Measurements from ENCODE around the gene EVA1A.

DNA sequence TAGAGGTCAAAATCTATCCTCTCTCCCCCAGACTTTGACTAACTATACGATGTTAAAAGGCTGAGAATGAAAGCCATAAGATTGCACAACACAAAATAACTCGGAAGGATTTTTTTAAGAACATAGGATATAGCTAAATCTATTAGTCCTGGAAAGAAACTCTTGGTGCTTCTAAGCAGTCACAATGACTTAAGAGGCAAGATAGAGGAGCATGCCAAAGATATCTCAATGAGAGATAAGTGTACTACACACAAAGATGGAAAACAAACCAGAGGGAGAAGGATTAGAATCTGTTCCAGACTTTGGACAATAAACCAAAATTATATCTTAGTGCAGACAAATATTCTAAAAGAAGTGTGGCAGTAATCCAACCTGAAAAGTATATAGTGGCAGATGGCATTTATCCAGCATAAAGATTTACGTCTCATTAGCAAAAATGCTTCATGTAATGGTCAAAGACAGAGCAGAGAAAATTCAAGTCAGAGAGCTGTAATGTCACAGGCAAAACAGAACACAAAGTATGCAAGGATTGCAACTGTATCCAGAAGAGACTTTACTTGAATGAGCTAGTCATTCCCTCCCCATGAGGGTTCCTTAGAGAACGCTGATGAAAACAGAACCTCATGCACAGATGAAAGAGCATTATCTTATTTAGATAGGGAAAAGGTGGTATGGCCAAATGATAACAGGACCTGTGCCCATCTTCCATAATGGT is 28.8 kb upstream of the EVA1A start:
- TF ChIP-seq POLR2A (IDR thresholded peaks at IDR 0.05; ENCODE audit: low read depth, low read length) = no peak
- no peak for TF ChIP-seq TAF1 (IDR thresholded peaks at IDR 0.05; ENCODE audit: borderline replicate concordance, low read depth, low read length)
- TF ChIP-seq POLR2AphosphoS5 (IDR thresholded peaks at IDR 0.05; ENCODE audit: low read depth, low read length) = no peak

Measured in GM12892 (cell line).